PC-9 (cell line): ENCODE measurements around the gene DCAF6. TPM values are rescaled to one million over a fixed set of nuclear protein-coding genes. Genes with fewer than 3 reads are reported as not detected.

Source experiments
- BruUV-seq: library from RNA; stranded (reverse); fragments of 400-500 nt; replicated peaks from 2 replicates; lab custom pipeline; 2021; lab: Mats Ljungman, UMichigan
- CTCF ChIA-PET: fragments of 300-600 bp; sonication (Branson Sonifier 250); formaldehyde crosslinking; loops from one replicate; lab custom pipeline; 2022; ENCODE audit warnings: antibody characterized with exemption; lab: Charles Lee
- POLR2A ChIA-PET: fragments of 300-600 bp; sonication (Branson Sonifier 250); formaldehyde crosslinking; loops from one replicate; lab custom pipeline; 2022; ENCODE audit warnings: antibody characterized with exemption; ENCODE audit not compliant: unreplicated experiment; lab: Charles Lee
- DNase-seq, 2 experiments: peaks; one replicate each; pipeline versions ENCODE4 v3.0.0 to v3.0.0-alpha.2; 2015 to 2022; ENCODE audit warnings: mixed read lengths in 1 of 2
- H2AFZ ChIP-seq: fragments of 200-600 bp; sonication (generic); 2 replicates; pipeline ENCODE4 v1.8.1; 2017; ENCODE audit warnings: antibody characterized with exemption
- H3F3A ChIP-seq: fragments of 200-600 bp; sonication (generic); 2 replicates; pipeline ENCODE4 v1.8.1; 2017; ENCODE audit warnings: antibody characterized with exemption, mild to moderate bottlenecking, low read depth; ENCODE audit not compliant: insufficient read depth
- H3K27ac ChIP-seq: fragments of 200-600 bp; sonication (generic); 2 replicates; pipeline ENCODE4 v1.6.1; 2016; ENCODE audit warnings: mixed run types
- H3K27me3 ChIP-seq: fragments of 200-600 bp; sonication (generic); 2 replicates; pipeline ENCODE4 v1.6.1; 2016; ENCODE audit warnings: low read depth, mixed run types; ENCODE audit not compliant: insufficient read depth
- H3K36me3 ChIP-seq: fragments of 200-600 bp; sonication (generic); 2 replicates; pipeline ENCODE4 v1.6.1; 2016; ENCODE audit warnings: low read depth, mixed run types
- H3K4me1 ChIP-seq: fragments of 200-600 bp; sonication (generic); replicated peaks from 2 replicates; pipeline ENCODE4 v1.6.1; 2016; ENCODE audit warnings: mixed run types; ENCODE audit not compliant: insufficient read depth
- H3K4me2 ChIP-seq: fragments of 200-600 bp; sonication (generic); 2 replicates; pipeline ENCODE4 v1.6.1; 2017; ENCODE audit warnings: mixed run types
- H3K4me3 ChIP-seq: fragments of 200-600 bp; sonication (generic); 2 replicates; pipeline ENCODE4 v1.6.1; 2016; ENCODE audit warnings: mixed run types
- H3K79me2 ChIP-seq: fragments of 200-600 bp; sonication (generic); 2 replicates; pipeline ENCODE4 v1.6.1; 2017; ENCODE audit warnings: low read depth, mixed run types
- H3K9me2 ChIP-seq: fragments of 200-600 bp; sonication (generic); 2 replicates; pipeline ENCODE4 v1.8.1; 2017; ENCODE audit warnings: mild to moderate bottlenecking; ENCODE audit not compliant: insufficient read depth
- H3K9me3 ChIP-seq: fragments of 200-600 bp; sonication (generic); 2 replicates; pipeline ENCODE4 v1.8.1; 2016; ENCODE audit warnings: low read depth; ENCODE audit not compliant: insufficient read depth
- H4K20me1 ChIP-seq: fragments of 200-600 bp; sonication (generic); 2 replicates; pipeline ENCODE4 v1.8.1; 2017; ENCODE audit not compliant: insufficient read depth
- EZH2 ChIP-seq: fragments of 200-600 bp; sonication (generic); IDR thresholded peaks from 2 replicates; pipeline ENCODE4 v1.8.0; 2017; ENCODE audit warnings: antibody characterized with exemption, low read depth
- intact Hi-C: fragments of 100-400 bp; cut with micrococcal nuclease; formaldehyde crosslinking; loops from one replicate; pipeline ENCODE4 v1.10.0; 2022; ENCODE audit not compliant: unreplicated experiment
- total RNA-seq: library from RNA; stranded (reverse); gene quantifications from 2 replicates; pipeline ENCODE4 v1.2.3, GENCODE V29; 2021
- TF ChIP-seq, protein P1 (sequence below): fragments of 200-600 bp; sonication (generic); conservative IDR thresholded peaks from 2 replicates; pipeline ENCODE4 v1.6.1; 2017; ENCODE audit warnings: mixed run types, antibody characterized with exemption, mild to moderate bottlenecking, moderate library complexity

Gene DCAF6
- total RNA-seq, 1 experiment from 2014 or later: 77.4 TPM

DNA sequence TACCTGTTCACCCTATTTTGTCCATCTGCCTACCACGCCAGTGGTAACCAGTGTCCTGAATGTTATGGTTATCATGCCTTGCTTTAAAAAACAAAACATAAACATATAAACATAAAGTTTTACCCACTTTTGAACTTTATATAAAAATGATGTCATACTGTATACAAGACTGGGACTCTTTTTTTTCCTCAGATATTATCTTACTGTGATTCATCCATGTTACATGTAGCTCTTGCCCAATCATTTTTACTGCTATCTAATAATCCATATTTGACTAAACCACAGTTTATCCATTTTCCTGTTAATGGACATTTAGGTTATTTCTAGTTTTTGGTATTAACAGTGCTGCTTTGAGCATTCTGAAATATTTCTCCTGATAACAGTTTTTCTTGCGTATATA, 121.4 kb downstream of the DCAF6 start:
- intact Hi-C loops: no loop called here

DNA sequence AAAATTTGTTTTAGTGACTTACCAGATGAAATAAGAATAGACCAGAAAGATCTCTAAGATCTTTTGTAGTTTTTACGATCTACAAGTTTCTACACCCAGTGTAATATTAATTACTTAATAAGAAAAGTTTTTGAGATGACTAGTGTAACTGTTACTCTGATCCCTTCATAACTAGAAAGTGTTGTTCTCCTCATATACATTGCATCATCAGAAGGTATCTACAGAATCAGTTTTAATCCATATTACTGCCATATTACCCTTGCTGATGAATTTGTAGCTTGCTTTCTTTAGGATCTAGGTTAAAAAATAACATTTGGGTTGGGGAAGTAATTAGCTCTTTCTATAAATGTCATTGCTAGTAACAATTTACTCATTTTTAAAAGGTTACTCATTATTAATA, 127.7 kb downstream of the DCAF6 start:
- Histone ChIP-seq H3K9me2 (no peaks in the 10 kb centered on the region), H3K27me3 (no peaks in the 10 kb centered on the region), H3K79me2 (no peaks in the 10 kb centered on the region), H3K27ac (no peak overlapping the region), H3K9me3 (no peaks in the 10 kb centered on the region), H3K4me1 (no peaks in the 10 kb centered on the region), H3K4me3 (no peak overlapping the region), H3F3A (0 out of 2 replicates have a peak, but pooled peaks cover 4% of the 10 kb centered on the region), H3K36me3 (peaks cover 18% of the 10 kb centered on the region), H4K20me1 (peaks cover 8% of the 10 kb centered on the region; the same call in 1 of the 2 replicates), H2AFZ (no peak overlapping the region), H3K4me2 (no peak overlapping the region)
- TF ChIP-seq EZH2: no peak
- TF ChIP-seq, protein P1, sequence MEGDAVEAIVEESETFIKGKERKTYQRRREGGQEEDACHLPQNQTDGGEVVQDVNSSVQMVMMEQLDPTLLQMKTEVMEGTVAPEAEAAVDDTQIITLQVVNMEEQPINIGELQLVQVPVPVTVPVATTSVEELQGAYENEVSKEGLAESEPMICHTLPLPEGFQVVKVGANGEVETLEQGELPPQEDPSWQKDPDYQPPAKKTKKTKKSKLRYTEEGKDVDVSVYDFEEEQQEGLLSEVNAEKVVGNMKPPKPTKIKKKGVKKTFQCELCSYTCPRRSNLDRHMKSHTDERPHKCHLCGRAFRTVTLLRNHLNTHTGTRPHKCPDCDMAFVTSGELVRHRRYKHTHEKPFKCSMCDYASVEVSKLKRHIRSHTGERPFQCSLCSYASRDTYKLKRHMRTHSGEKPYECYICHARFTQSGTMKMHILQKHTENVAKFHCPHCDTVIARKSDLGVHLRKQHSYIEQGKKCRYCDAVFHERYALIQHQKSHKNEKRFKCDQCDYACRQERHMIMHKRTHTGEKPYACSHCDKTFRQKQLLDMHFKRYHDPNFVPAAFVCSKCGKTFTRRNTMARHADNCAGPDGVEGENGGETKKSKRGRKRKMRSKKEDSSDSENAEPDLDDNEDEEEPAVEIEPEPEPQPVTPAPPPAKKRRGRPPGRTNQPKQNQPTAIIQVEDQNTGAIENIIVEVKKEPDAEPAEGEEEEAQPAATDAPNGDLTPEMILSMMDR: no peak
- CTCF ChIA-PET: interaction anchor here (0.6 kb wide), 1 partner anchor 98 kb away, joined by 8 read pairs; no protein-coding TSS in a partner anchor
- no peak for DNase-seq
- BruUV-seq: no TSS peak
- POLR2A ChIA-PET: no interaction called here
- intact Hi-C loops: no loop called here

More for the DNA sequence above, 121.4 kb downstream of the DCAF6 start:
- Histone ChIP-seq H3K9me3 (no peaks in the 10 kb centered on the region), H3K4me1 (no peaks in the 10 kb centered on the region), H4K20me1 (0 out of 2 replicates have a peak, but pooled peaks cover 3% of the 10 kb centered on the region), H3K79me2 (no peaks in the 10 kb centered on the region), H3K9me2 (no peaks in the 10 kb centered on the region), H3K4me3 (no peak overlapping the region), H3K27ac (no peak overlapping the region), H3K27me3 (no peaks in the 10 kb centered on the region), H3K36me3 (no peaks in the 10 kb centered on the region; the same call in 1 of the 2 replicates), H3K4me2 (no peak overlapping the region), H2AFZ (no peak overlapping the region), H3F3A (peaks cover 7% of the 10 kb centered on the region; the same call in 1 of the 2 replicates)
- DNase-seq: no peak
- TF ChIP-seq EZH2: no peak
- TF ChIP-seq, protein P1: no peak
- no TSS peak for BruUV-seq
- ChIA-PET CTCF (no interaction called here), POLR2A (no interaction called here)

DNA sequence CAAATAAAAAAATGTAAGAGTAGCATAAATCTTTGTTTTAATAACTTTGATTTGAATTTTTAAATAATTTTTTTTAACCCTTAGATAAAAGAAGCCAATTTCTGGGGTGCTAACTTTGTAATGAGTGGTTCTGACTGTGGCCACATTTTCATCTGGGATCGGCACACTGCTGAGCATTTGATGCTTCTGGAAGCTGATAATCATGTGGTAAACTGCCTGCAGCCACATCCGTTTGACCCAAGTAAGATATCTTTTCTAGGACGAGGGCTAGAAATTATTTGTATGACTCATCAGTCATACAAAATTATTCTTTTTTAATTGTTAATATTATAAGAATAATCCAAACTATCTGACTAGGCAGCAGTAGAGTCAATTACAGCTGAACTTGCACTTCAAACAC, 129.0 kb downstream of the DCAF6 start:
- Histone ChIP-seq H3K9me3 (no peaks in the 10 kb centered on the region), H4K20me1 (peaks cover 5% of the 10 kb centered on the region; the same call in 1 of the 2 replicates), H3K4me1 (no peaks in the 10 kb centered on the region), H3K79me2 (no peaks in the 10 kb centered on the region), H3K4me2 (no peak overlapping the region), H3K27ac (no peak overlapping the region), H3K36me3 (peaks cover 21% of the 10 kb centered on the region), H3K9me2 (no peaks in the 10 kb centered on the region; the same call in 1 of the 2 replicates), H2AFZ (no peak overlapping the region), H3F3A (0 out of 2 replicates have a peak, but pooled peaks cover 2% of the 10 kb centered on the region), H3K4me3 (no peak overlapping the region), H3K27me3 (no peaks in the 10 kb centered on the region)
- TF ChIP-seq EZH2: no peak
- TF ChIP-seq, protein P1: no peak
- intact Hi-C loops: loop anchor here (5.0 kb wide), 1 partner anchor 33 kb away; no protein-coding TSS in a partner anchor
- BruUV-seq: no TSS peak
- POLR2A ChIA-PET: no interaction called here
- CTCF ChIA-PET: interaction anchor here (0.5 kb wide), 1 partner anchor 352 kb away, joined by 4 read pairs; no protein-coding TSS in a partner anchor
- no peak for DNase-seq
